Measurements from ENCODE around the gene LRRC73.
A peak's percentile ranks its signal among the peaks of the same experiment; 100 is the strongest.

The LRRC73 gene

GRCh38 chr6:43515808-43516207 is 5.7 kb upstream of the LRRC73 start:
- ChIA-PET CTCF (interaction anchor here (0.9 to 3.7 kb wide), 6 partner anchors 9 to 253 kb away, joined by 3 to 47 read pairs (median 6); no protein-coding TSS in a partner anchor), POLR2A (no interaction called here)
- DNase-seq (ENCODE audit: low read depth, low spot score), result no peak

GRCh38 chr6:43511824-43512415 is 1.8 kb upstream of the LRRC73 start:
- TF ChIP-seq, protein P1, sequence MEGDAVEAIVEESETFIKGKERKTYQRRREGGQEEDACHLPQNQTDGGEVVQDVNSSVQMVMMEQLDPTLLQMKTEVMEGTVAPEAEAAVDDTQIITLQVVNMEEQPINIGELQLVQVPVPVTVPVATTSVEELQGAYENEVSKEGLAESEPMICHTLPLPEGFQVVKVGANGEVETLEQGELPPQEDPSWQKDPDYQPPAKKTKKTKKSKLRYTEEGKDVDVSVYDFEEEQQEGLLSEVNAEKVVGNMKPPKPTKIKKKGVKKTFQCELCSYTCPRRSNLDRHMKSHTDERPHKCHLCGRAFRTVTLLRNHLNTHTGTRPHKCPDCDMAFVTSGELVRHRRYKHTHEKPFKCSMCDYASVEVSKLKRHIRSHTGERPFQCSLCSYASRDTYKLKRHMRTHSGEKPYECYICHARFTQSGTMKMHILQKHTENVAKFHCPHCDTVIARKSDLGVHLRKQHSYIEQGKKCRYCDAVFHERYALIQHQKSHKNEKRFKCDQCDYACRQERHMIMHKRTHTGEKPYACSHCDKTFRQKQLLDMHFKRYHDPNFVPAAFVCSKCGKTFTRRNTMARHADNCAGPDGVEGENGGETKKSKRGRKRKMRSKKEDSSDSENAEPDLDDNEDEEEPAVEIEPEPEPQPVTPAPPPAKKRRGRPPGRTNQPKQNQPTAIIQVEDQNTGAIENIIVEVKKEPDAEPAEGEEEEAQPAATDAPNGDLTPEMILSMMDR (IDR thresholded peaks at IDR 0.05; ENCODE audit: insufficient read depth, low read length, missing control alignments), result no peak
- DNase-seq (ENCODE audit: low read depth, low spot score), result no peak
- ChIA-PET POLR2A (no interaction called here), CTCF (interaction anchor here (0.9 to 13.3 kb wide), 5 partner anchors 8 to 59 kb away, joined by 4 to 337 read pairs (median 5); partner anchors contain the start of gene DLK2)
- H3K4me3 ChIP-seq (ENCODE audit: low read depth, low read length), result no peak overlapping the region

More at GRCh38 chr6:43515808-43516207, 5.7 kb upstream of the LRRC73 start:
- H3K4me3 ChIP-seq (ENCODE audit: low read depth, low read length), result peak overlapping the region; percentile 58
- TF ChIP-seq, protein P1 (IDR thresholded peaks at IDR 0.05; ENCODE audit: insufficient read depth, low read length, missing control alignments), result no peak

GRCh38 chr6:43510827-43511163 is 649 bp upstream of the LRRC73 start:
- no peak overlapping the region for H3K4me3 ChIP-seq (ENCODE audit: low read depth, low read length)
- TF ChIP-seq, protein P1 (IDR thresholded peaks at IDR 0.05; ENCODE audit: insufficient read depth, low read length, missing control alignments), result no peak
- DNase-seq (ENCODE audit: low read depth, low spot score), result no peak
- CTCF ChIA-PET, result interaction anchor here (1.1 to 13.3 kb wide), 3 partner anchors 15 to 56 kb away, joined by 3 to 337 read pairs (median 169); partner anchors contain the start of gene DLK2
- POLR2A ChIA-PET, result interaction anchor here (0.9 to 1.5 kb wide), 2 partner anchors 62 to 141 kb away, joined by 3 to 5 read pairs; partner anchors contain the start of gene ZNF318

DNA sequence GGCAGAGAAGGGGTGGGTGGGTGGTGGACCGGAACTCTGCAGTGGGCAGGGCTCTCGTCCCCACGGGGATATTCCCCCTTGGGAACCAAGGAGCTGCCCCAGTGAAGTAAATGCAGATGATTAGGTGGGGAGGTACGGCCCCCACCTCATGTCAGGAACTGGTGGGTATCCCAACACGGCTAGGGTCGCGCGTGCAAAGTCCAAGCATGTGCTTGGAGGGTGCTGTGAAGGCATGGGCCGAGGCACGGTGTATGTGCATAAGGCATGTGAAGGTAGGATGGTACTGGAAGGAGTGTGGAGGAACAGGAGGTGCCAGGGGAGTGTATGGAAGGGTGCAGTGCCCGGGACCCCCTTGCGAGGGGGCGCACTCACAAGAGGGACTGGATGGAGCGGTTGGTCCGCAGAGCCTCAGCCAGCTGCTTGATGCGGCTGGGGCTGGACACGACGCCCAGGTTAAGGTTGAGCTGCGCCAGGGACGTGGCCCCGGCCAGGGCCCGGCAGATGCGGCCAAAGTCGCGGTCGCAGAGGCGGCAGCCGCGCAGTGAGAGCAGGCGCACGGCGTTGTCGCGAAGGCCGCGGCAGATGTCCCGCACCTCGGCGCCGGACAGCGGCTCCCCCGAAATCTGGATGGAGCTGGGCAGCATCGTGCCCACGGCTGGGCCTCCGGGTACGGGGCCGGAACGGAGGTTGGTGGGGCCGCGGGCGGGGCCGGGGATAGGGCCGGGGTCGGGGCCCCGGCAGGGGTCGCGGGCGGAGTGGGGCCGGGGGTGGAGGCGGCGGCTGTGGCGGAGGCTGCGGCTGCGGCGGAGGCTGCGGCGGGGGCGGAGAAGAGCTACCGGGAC is 783 bp downstream of the LRRC73 start:
- no peak for DNase-seq (ENCODE audit: low read depth, low spot score)
- H3K4me3 ChIP-seq (ENCODE audit: low read depth, low read length), result peak overlapping the region; percentile 63
- ChIA-PET POLR2A (interaction anchor here (0.6 to 1.5 kb wide), 5 partner anchors 8 to 335 kb away, joined by 3 to 5 read pairs (median 3); partner anchors contain the start of gene ZNF318), CTCF (interaction anchor here (0.6 to 13.3 kb wide), 11 partner anchors 6 to 805 kb away, joined by 3 to 337 read pairs (median 3); partner anchors contain the start of genes DLK2, DNPH1, POLR1C and YIPF3)
- TF ChIP-seq, protein P1 (IDR thresholded peaks at IDR 0.05; ENCODE audit: insufficient read depth, low read length, missing control alignments), result no peak

DNA sequence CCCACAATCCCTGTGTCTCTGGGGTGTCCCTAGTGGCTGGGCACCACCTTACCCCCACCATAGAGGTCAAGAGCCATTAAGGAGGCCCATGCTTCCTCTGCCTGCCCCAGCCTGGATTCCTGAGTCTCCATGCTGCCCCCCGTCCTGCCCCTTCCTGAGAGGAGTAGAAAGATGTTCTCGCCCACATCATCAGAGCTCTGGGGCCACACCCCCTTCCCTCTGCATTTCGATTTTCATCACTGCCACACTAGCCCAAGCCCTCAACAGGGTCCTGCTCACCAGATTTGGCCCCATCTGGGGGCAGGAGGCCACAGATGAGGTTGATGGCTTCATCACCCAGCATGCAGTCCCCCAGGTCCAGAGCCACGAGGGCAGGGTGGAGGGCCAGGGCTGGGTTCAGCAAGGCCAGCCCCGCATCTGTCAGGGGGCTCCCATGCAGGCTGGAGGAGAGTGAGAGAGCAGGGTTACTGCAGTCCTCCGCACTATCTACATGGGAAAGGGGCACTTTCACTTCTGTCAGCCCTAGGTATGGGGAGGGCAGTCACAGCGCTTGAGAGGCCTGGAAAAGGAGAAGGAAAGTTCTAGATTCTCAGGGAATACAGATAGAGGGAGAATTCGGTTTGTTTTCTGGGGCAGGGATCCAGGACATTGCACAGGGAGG is 1.5 kb downstream of the LRRC73 start:
- CTCF ChIA-PET, result interaction anchor here (0.6 to 13.3 kb wide), 16 partner anchors 7 to 570 kb away, joined by 3 to 337 read pairs (median 18); partner anchors contain the start of genes DLK2, DNPH1, POLR1C and TJAP1
- POLR2A ChIA-PET, result interaction anchor here (1.4 kb wide), 1 partner anchor 8 kb away, joined by 4 read pairs; the partner anchor contains the start of genes POLR1C and YIPF3
- no peak overlapping the region for H3K4me3 ChIP-seq (ENCODE audit: low read depth, low read length)
- TF ChIP-seq, protein P1 (IDR thresholded peaks at IDR 0.05; ENCODE audit: insufficient read depth, low read length, missing control alignments), result no peak
- no peak for DNase-seq (ENCODE audit: low read depth, low spot score)

All from AG04449 (cell line).